Hematopoietic multipotent progenitor cell treated with erythropoietin and hydrocortisone succinate and interleukin-3 and kit ligand, for 17 days (in vitro differentiated cells): ENCODE data around the gene POLE.
"Not testable (repeated sequence)": the region's sequence is repeated elsewhere in the genome, so short reads cannot be mapped to it uniquely, and the experiment has no call there.

Experiments
- DNase-seq: peaks from one replicate; pipeline ENCODE4 v3.0.0-alpha.2; 2015; ENCODE audit warnings: low spot score

Gene POLE

GRCh38 chr12:132717531-132718387, 30.6 kb upstream of the POLE start:
- DNase-seq = no peak

GRCh38 chr12:132717011-132717410, 29.9 kb upstream of the POLE start:
- no peak for DNase-seq

GRCh38 chr12:132716356-132716755, 29.2 kb upstream of the POLE start:
- DNase-seq = no peak

GRCh38 chr12:132715874-132716273, 28.7 kb upstream of the POLE start:
- no peak for DNase-seq

- DNase-seq = no peak
These were observed 26.0 kb upstream of the POLE start for GRCh38 chr12:132713123-132713522.

- no peak for DNase-seq
These were observed 24.1 kb upstream of the POLE start for GRCh38 chr12:132711080-132711843.

- peak; percentile 85 for DNase-seq
These were observed 23.4 kb upstream of the POLE start, which contains the start of gene PGAM5 for GRCh38 chr12:132710405-132711079. Gene PGAM5, plus strand, starts transcription at chr12:132710842. Its CDS starts 35 bp downstream, at chr12:132710877.

GRCh38 chr12:132710043-132710404, 22.9 kb upstream of the POLE start:
- DNase-seq = no peak

GRCh38 chr12:132708150-132708549, 21.0 kb upstream of the POLE start:
- no peak for DNase-seq

- no peak for DNase-seq
These were observed 20.1 kb upstream of the POLE start for GRCh38 chr12:132707241-132707640.

GRCh38 chr12:132703641-132704040, 16.5 kb upstream of the POLE start:
- no peak for DNase-seq

- DNase-seq = no peak
These were observed 15.5 kb upstream of the POLE start for GRCh38 chr12:132702640-132703039.

GRCh38 chr12:132700212-132700822, 13.2 kb upstream of the POLE start:
- DNase-seq = no peak

GRCh38 chr12:132698341-132698740, 11.2 kb upstream of the POLE start:
- DNase-seq = no peak

- no peak for DNase-seq
These were observed 8.3 kb upstream of the POLE start for GRCh38 chr12:132695431-132695830.

- DNase-seq = not testable (repeated sequence)
These were observed 7.7 kb upstream of the POLE start for GRCh38 chr12:132694888-132695287.

GRCh38 chr12:132692030-132692429, 4.9 kb upstream of the POLE start:
- DNase-seq = not testable (repeated sequence)

- no peak for DNase-seq
These were observed 3.0 kb upstream of the POLE start for GRCh38 chr12:132690112-132690511.

GRCh38 chr12:132689227-132689626, 2.1 kb upstream of the POLE start:
- DNase-seq = no peak

GRCh38 chr12:132686825-132687210, 324 bp downstream of the POLE start:
- DNase-seq = no peak

- no peak for DNase-seq
These were observed 1.7 kb downstream of the POLE start for GRCh38 chr12:132685400-132685799.

GRCh38 chr12:132677492-132677891, 9.7 kb downstream of the POLE start:
- no peak for DNase-seq
